HepG2 (cell line): ENCODE data around the gene ABCC1. TPM values are rescaled to one million over a fixed set of nuclear protein-coding genes. Genes with fewer than 3 reads are reported as not detected.

Experiments used
- CENPT ChIP-seq: sonication (generic); formaldehyde crosslinking; IDR thresholded peaks from 2 replicates; pipeline ENCODE4 v1.8.0; 2022; ENCODE audit warnings: low read depth, mild to moderate bottlenecking, moderate library complexity, missing genetic modification reagents
- ETV6 ChIP-seq: sonication (generic); formaldehyde crosslinking; conservative IDR thresholded peaks from 2 replicates; pipeline ENCODE4 v1.4.0; 2020; ENCODE audit warnings: missing genetic modification reagents
- GFI1 ChIP-seq: sonication (generic); formaldehyde crosslinking; IDR thresholded peaks from 2 replicates; pipeline ENCODE4 v1.5.0; 2020; ENCODE audit warnings: missing genetic modification reagents, mild to moderate bottlenecking, borderline replicate concordance
- NR2F1 ChIP-seq, 2 experiments: fragments of 450-650 bp in 1 of 2; formaldehyde crosslinking in 1 of 2; IDR thresholded peaks; 2 replicates each; pipeline versions ENCODE4 v1.5.0 to v1.6.1; 2016 to 2020; ENCODE audit warnings: mild to moderate bottlenecking in 1 of 2, missing compliant biosample characterization in 1 of 2, missing genetic modification reagents in 1 of 2, moderate library complexity in 1 of 2
- POLR2A ChIP-seq, 2 experiments: IDR thresholded peaks; 2 replicates each; pipeline ENCODE4 v1.6.1; 2011; ENCODE audit warnings: low read depth in 2 of 2, low read length in 2 of 2, mild to moderate bottlenecking in 1 of 2, moderate library complexity in 1 of 2; ENCODE audit not compliant: insufficient read depth in 1 of 2
- PTBP1 ChIP-seq: fragments of 200-400 bp; formaldehyde crosslinking; IDR thresholded peaks from 2 replicates; pipeline ENCODE4 v1.6.1; 2018; ENCODE audit warnings: low read length, low read depth; ENCODE audit not compliant: poor library complexity, severe bottlenecking
- RFX3 ChIP-seq: IDR thresholded peaks from 2 replicates; pipeline ENCODE4 v1.6.1; 2016; ENCODE audit warnings: missing biosample characterization, missing genetic modification reagents
- SALL1 ChIP-seq: sonication (generic); formaldehyde crosslinking; IDR thresholded peaks from 2 replicates; pipeline ENCODE4 v1.8.0; 2022; ENCODE audit warnings: mild to moderate bottlenecking, missing genetic modification reagents
- TAF1 ChIP-seq: sonication (generic); formaldehyde crosslinking; IDR thresholded peaks from 2 replicates; pipeline ENCODE4 v1.4.0; 2020; ENCODE audit warnings: missing genetic modification reagents
- THAP11 ChIP-seq: IDR thresholded peaks from 2 replicates; pipeline ENCODE4 v1.6.1; 2016; ENCODE audit warnings: missing biosample characterization, missing genetic modification reagents
- ZNF235 ChIP-seq: sonication (generic); formaldehyde crosslinking; IDR thresholded peaks from 2 replicates; pipeline ENCODE4 v1.8.1; 2023; ENCODE audit warnings: mild to moderate bottlenecking, missing genetic modification reagents, borderline replicate concordance
- ZNF720 ChIP-seq: sonication (generic); formaldehyde crosslinking; IDR thresholded peaks from 2 replicates; pipeline ENCODE4 v1.4.0; 2020; ENCODE audit warnings: missing genetic modification reagents
- polyA plus RNA-seq, 8 experiments: library from polyadenylated mRNA; depleted of rRNA in 3 of 8; stranded (reverse) in 7 of 8; unstranded in 1 of 8; fragments of >200 nt; fragmentation: Illumina TruSeq in 4 of 8; extraction: Trizol in 4 of 8; gene quantifications; 2 replicates each; pipeline versions ENCODE4 v1.2.1 to v1.2.3, GENCODE V29; 2011 to 2016; ENCODE audit warnings: low read depth in 4 of 8, missing spikeins in 1 of 8, mixed read lengths in 1 of 8; ENCODE audit not compliant: insufficient read depth in 1 of 8
- total RNA-seq, 5 experiments: library from RNA; depleted of rRNA; stranded (reverse); fragments of >200 nt; fragmentation: Illumina TruSeq; extraction: Trizol; gene quantifications; 2 replicates each; pipeline ENCODE4 v1.2.3, GENCODE V29; 2016; ENCODE audit warnings: low read depth in 1 of 5
- TF ChIP-seq, protein P1 (sequence below): sonication (generic); formaldehyde crosslinking; conservative IDR thresholded peaks from 2 replicates; pipeline ENCODE4 v1.5.0; 2020; ENCODE audit warnings: missing genetic modification reagents
- TF ChIP-seq, protein P2 (sequence below): sonication (generic); formaldehyde crosslinking; IDR thresholded peaks from 2 replicates; pipeline ENCODE4 v1.5.1; 2020; ENCODE audit warnings: missing genetic modification reagents, mild to moderate bottlenecking, borderline replicate concordance
- TF ChIP-seq, protein P3 (sequence below): sonication (generic); formaldehyde crosslinking; IDR thresholded peaks from 2 replicates; pipeline ENCODE4 v1.8.0; 2022; ENCODE audit warnings: mild to moderate bottlenecking, missing genetic modification reagents, borderline replicate concordance
- TF ChIP-seq, protein P4 (sequence below): sonication (generic); formaldehyde crosslinking; conservative IDR thresholded peaks from 2 replicates; pipeline ENCODE4 v1.4.0; 2020; ENCODE audit warnings: missing genetic modification reagents
- TF ChIP-seq, protein P5 (sequence below): sonication (generic); formaldehyde crosslinking; IDR thresholded peaks from 2 replicates; pipeline ENCODE4 v1.4.0; 2020; ENCODE audit warnings: missing genetic modification reagents

The ABCC1 gene
- total and polyA plus RNA-seq, 2 of the 13 experiments (the other 11 are each of a cell fraction or from before 2014, with no cell fraction given): 13.0 to 30.6 TPM

DNA sequence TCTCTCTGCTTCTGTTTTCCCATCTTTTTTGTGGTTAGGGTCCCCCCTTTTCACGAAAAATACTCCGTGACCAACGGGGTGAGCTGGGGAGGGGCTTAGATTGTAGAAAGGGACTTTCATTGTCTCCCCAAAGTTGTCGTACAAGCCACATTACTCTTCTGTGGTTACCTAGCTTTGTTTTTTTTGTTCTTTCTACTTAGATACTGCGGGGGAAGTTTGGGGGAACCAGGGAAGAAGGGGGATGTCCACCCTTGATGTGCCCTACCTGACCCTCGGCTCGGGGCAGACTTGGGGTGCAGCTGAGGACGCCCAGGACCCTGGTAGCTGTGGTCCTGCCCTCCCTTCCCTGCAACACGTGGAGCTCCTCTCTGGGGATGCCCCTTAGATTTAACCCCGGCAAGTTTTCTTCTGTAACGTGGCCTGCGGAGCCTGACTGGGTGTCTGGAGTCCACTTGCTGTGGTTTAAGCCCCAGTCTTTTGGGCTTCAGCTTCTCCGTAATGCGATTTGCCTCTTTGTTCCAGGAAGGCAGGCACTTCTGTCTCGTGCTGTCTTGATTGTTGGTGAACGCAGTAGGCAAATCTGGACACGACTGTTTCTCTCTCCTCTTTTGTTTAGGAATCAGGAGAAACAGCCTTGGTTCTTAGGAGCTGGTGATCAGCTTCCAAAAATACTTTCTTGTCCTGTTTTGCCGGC, 892 bp downstream of the ABCC1 start (continued):
- TF ChIP-seq ZNF235 (CRISPR knock-in tag) (no peak), CENPT (no peak), ZNF720 (CRISPR knock-in tag) (no peak), NR2F1 (CRISPR knock-in tag; IDR thresholded peaks at IDR 0.05) (peak; percentile 25 to 32; a peak in 1 of 4 replicates), RFX3 (CRISPR knock-in tag) (no peak), ETV6 (CRISPR knock-in tag) (0 out of 2 replicates have a peak, but pooled peaks have one; percentile 39), GFI1 (CRISPR knock-in tag) (0 out of 2 replicates have a peak, but pooled peaks have one; percentile 50), POLR2A (IDR thresholded peaks at IDR 0.05; ENCODE audit: insufficient read depth in 1 of 2, low read depth in 2 of 2, low read length in 2 of 2) (peak in 1 of 2 experiments; percentile 25; a peak in 1 of 4 replicates), SALL1 (peak; percentile 19; the same call in 1 of the 2 replicates), PTBP1 (no peak), TAF1 (CRISPR knock-in tag) (peak; percentile 36; the same call in 1 of the 2 replicates), THAP11 (CRISPR knock-in tag) (no peak)
- TF ChIP-seq, protein P1, sequence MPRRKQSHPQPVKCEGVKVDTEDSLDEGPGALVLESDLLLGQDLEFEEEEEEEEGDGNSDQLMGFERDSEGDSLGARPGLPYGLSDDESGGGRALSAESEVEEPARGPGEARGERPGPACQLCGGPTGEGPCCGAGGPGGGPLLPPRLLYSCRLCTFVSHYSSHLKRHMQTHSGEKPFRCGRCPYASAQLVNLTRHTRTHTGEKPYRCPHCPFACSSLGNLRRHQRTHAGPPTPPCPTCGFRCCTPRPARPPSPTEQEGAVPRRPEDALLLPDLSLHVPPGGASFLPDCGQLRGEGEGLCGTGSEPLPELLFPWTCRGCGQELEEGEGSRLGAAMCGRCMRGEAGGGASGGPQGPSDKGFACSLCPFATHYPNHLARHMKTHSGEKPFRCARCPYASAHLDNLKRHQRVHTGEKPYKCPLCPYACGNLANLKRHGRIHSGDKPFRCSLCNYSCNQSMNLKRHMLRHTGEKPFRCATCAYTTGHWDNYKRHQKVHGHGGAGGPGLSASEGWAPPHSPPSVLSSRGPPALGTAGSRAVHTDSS (CRISPR knock-in tag): no peak
- TF ChIP-seq, protein P2, sequence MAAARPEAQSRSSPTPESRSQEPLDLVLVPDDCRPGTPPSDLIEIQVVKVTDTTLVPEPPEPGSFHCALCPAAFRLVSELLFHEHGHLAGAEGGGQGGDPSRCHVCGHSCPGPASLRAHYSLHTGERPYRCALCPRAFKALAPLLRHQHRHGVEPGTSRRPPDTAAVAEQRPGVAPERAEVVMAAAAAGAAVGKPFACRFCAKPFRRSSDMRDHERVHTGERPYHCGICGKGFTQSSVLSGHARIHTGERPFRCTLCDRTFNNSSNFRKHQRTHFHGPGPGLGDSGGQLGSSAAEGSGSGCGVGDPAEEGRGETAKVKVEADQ (CRISPR knock-in tag): no peak
- TF ChIP-seq, protein P3, sequence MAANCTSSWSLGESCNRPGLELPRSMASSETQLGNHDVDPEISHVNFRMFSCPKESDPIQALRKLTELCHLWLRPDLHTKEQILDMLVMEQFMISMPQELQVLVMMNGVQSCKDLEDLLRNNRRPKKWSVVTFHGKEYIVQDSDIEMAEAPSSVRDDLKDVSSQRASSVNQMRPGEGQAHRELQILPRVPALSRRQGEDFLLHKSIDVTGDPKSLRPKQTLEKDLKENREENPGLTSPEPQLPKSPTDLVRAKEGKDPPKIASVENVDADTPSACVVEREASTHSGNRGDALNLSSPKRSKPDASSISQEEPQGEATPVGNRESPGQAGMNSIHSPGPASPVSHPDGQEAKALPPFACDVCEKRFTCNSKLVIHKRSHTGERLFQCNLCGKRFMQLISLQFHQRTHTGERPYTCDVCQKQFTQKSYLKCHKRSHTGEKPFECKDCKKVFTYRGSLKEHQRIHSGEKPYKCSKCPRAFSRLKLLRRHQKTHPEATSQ: no peak; the same call in 1 of the 2 replicates
- TF ChIP-seq, protein P4, sequence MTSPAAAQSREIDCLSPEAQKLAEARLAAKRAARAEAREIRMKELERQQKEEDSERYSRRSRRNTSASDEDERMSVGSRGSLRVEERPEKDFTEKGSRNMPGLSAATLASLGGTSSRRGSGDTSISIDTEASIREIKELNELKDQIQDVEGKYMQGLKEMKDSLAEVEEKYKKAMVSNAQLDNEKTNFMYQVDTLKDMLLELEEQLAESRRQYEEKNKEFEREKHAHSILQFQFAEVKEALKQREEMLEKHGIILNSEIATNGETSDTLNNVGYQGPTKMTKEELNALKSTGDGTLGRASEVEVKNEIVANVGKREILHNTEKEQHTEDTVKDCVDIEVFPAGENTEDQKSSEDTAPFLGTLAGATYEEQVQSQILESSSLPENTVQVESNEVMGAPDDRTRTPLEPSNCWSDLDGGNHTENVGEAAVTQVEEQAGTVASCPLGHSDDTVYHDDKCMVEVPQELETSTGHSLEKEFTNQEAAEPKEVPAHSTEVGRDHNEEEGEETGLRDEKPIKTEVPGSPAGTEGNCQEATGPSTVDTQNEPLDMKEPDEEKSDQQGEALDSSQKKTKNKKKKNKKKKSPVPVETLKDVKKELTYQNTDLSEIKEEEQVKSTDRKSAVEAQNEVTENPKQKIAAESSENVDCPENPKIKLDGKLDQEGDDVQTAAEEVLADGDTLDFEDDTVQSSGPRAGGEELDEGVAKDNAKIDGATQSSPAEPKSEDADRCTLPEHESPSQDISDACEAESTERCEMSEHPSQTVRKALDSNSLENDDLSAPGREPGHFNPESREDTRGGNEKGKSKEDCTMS: no peak
- TF ChIP-seq, protein P5, sequence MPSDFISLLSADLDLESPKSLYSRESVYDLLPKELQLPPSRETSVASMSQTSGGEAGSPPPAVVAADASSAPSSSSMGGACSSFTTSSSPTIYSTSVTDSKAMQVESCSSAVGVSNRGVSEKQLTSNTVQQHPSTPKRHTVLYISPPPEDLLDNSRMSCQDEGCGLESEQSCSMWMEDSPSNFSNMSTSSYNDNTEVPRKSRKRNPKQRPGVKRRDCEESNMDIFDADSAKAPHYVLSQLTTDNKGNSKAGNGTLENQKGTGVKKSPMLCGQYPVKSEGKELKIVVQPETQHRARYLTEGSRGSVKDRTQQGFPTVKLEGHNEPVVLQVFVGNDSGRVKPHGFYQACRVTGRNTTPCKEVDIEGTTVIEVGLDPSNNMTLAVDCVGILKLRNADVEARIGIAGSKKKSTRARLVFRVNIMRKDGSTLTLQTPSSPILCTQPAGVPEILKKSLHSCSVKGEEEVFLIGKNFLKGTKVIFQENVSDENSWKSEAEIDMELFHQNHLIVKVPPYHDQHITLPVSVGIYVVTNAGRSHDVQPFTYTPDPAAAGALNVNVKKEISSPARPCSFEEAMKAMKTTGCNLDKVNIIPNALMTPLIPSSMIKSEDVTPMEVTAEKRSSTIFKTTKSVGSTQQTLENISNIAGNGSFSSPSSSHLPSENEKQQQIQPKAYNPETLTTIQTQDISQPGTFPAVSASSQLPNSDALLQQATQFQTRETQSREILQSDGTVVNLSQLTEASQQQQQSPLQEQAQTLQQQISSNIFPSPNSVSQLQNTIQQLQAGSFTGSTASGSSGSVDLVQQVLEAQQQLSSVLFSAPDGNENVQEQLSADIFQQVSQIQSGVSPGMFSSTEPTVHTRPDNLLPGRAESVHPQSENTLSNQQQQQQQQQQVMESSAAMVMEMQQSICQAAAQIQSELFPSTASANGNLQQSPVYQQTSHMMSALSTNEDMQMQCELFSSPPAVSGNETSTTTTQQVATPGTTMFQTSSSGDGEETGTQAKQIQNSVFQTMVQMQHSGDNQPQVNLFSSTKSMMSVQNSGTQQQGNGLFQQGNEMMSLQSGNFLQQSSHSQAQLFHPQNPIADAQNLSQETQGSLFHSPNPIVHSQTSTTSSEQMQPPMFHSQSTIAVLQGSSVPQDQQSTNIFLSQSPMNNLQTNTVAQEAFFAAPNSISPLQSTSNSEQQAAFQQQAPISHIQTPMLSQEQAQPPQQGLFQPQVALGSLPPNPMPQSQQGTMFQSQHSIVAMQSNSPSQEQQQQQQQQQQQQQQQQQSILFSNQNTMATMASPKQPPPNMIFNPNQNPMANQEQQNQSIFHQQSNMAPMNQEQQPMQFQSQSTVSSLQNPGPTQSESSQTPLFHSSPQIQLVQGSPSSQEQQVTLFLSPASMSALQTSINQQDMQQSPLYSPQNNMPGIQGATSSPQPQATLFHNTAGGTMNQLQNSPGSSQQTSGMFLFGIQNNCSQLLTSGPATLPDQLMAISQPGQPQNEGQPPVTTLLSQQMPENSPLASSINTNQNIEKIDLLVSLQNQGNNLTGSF: no peak
